HepG2 (cell line): ENCODE results near the gene CCZ1B.
"Not testable (repeated sequence)": the region's sequence is repeated elsewhere in the genome, so short reads cannot be mapped to it uniquely, and the experiment has no call there.

ENCODE experiments used
- ARHGAP35 ChIP-seq: sonication (generic); formaldehyde crosslinking; IDR thresholded peaks from 2 replicates; pipeline ENCODE4 v1.9.0; 2022; ENCODE audit warnings: mild to moderate bottlenecking, inconsistent platforms, moderate library complexity, missing genetic modification reagents, borderline replicate concordance
- MXI1 ChIP-seq: IDR thresholded peaks from 3 replicates; pipeline ENCODE4 v1.6.1; 2012; ENCODE audit warnings: low read depth, low read length, inconsistent platforms, borderline replicate concordance
- TBL1XR1 ChIP-seq: fragments of 150-350 bp; IDR thresholded peaks from 2 replicates; pipeline ENCODE4 v1.6.1; 2014; ENCODE audit warnings: borderline replicate concordance, low read length; ENCODE audit not compliant: partially characterized antibody
- ZKSCAN1 ChIP-seq: fragments of 150-350 bp; IDR thresholded peaks from 2 replicates; pipeline ENCODE4 v1.6.1; 2014; ENCODE audit warnings: low read length
- ZMYM4 ChIP-seq: sonication (generic); formaldehyde crosslinking; IDR thresholded peaks from 2 replicates; pipeline ENCODE4 v1.8.1; 2023; ENCODE audit warnings: mild to moderate bottlenecking, missing genetic modification reagents
- ZNF207 ChIP-seq: fragments of 450-650 bp; IDR thresholded peaks from 2 replicates; pipeline ENCODE4 v1.6.1; 2016; ENCODE audit warnings: antibody characterized with exemption, borderline replicate concordance
- TF ChIP-seq, protein P1 (sequence below): IDR thresholded peaks from 2 replicates; pipeline ENCODE4 v1.6.1; 2018; ENCODE audit warnings: missing genetic modification reagents, mild to moderate bottlenecking, missing compliant biosample characterization

DNA sequence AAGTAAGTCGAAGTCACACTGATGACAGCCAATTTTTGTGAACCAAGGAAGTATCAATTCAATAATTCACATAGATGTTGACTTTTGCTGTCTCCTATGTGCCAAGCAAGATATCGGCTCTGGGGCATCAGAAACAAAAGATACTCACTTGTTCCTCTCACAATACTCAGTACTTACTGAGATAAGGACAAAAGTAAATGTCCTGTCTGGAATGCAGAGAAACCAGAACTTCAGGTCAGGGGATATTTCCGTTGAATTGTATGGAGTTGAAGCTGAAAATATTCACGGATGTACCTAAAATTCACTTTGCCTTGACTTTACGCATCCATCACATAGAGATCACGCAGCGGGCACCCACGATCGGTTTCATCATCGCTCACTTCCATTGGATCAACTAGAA is 11.0 kb upstream of the CCZ1B start:
- TF ChIP-seq ZKSCAN1; ZNF207; MXI1; TBL1XR1; ZMYM4 (CRISPR knock-in tag); ARHGAP35 (CRISPR knock-in tag): not testable (repeated sequence)
- TF ChIP-seq, protein P1, sequence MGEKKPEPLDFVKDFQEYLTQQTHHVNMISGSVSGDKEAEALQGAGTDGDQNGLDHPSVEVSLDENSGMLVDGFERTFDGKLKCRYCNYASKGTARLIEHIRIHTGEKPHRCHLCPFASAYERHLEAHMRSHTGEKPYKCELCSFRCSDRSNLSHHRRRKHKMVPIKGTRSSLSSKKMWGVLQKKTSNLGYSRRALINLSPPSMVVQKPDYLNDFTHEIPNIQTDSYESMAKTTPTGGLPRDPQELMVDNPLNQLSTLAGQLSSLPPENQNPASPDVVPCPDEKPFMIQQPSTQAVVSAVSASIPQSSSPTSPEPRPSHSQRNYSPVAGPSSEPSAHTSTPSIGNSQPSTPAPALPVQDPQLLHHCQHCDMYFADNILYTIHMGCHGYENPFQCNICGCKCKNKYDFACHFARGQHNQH (CRISPR knock-in tag): not testable (repeated sequence)
